OCI-LY3 (cell line): ENCODE data around the gene SNX10.

Experiments
- H2AFZ ChIP-seq: fragments of 200-600, 300-600 bp; shearing (Covaris generic); 2 replicates; pipeline ENCODE4 v1.6.0; 2014; ENCODE audit warnings: antibody characterized with exemption, low read depth, low read length
- H3K27ac ChIP-seq: fragments of 200-600, 300-600 bp; sonication (generic); 2 replicates; pipeline ENCODE4 v1.5.1; 2014; ENCODE audit warnings: mild to moderate bottlenecking, low read length, moderate library complexity, mixed read lengths
- H3K27me3 ChIP-seq: fragments of 200-600, 300-600 bp; sonication (generic); 2 replicates; pipeline ENCODE4 v1.6.1; 2014; ENCODE audit warnings: low read depth, low read length, mixed read lengths
- H3K36me3 ChIP-seq: fragments of 200-600, 300-600 bp; sonication (generic); replicated peaks from 2 replicates; pipeline ENCODE3; 2014; ENCODE audit warnings: low read depth, low read length, mixed read lengths
- H3K4me1 ChIP-seq: fragments of 300-600, 200-600 bp; sonication (generic); 2 replicates; pipeline ENCODE4 v1.6.1; 2014; ENCODE audit warnings: low read length, mixed read lengths
- H3K4me2 ChIP-seq: fragments of 200-600, 300-600 bp; sonication (generic); 2 replicates; pipeline ENCODE4 v1.6.1; 2014; ENCODE audit warnings: low read length, mixed read lengths
- H3K4me3 ChIP-seq: fragments of 300-600, 200-600 bp; sonication (generic); 2 replicates; pipeline ENCODE4 v1.5.1; 2014; ENCODE audit warnings: antibody characterized with exemption, mild to moderate bottlenecking, low read length, moderate library complexity
- H3K79me2 ChIP-seq: fragments of 300-600, 200-600 bp; shearing (Covaris generic); 2 replicates; pipeline ENCODE4 v1.6.1; 2014; ENCODE audit warnings: mild to moderate bottlenecking, low read length, mixed read lengths
- H3K9ac ChIP-seq: fragments of 300-600, 200-600 bp; shearing (Covaris generic); 2 replicates; pipeline ENCODE4 v1.6.0; 2014; ENCODE audit warnings: mild to moderate bottlenecking, low read length, moderate library complexity
- H3K9me3 ChIP-seq: fragments of 200-600, 300-600 bp; shearing (Covaris generic); 2 replicates; pipeline ENCODE4 v1.6.1; 2014; ENCODE audit warnings: low read length, mixed read lengths; ENCODE audit not compliant: insufficient read depth
- H4K20me1 ChIP-seq: fragments of 200-600, 300-600 bp; sonication (generic); 2 replicates; pipeline ENCODE4 v1.6.1; 2016; ENCODE audit warnings: low read length, mixed read lengths; ENCODE audit not compliant: insufficient read depth
- CTCF ChIP-seq: fragments of 200-600, 300-600 bp; sonication (generic); IDR thresholded peaks from 2 replicates; pipeline ENCODE4 v1.5.1; 2014; ENCODE audit warnings: antibody characterized with exemption, low read length, low read depth
- EZH2phosphoT487 ChIP-seq: fragments of 200-600 bp; shearing (Covaris generic); IDR thresholded peaks from 2 replicates; pipeline ENCODE4 v1.6.1; 2018; ENCODE audit warnings: antibody characterized with exemption, mixed run types, low read depth

The SNX10 gene

GRCh38 chr7:26309089-26309488 is 17.4 kb downstream of the SNX10 start:
- H3K79me2 ChIP-seq: no peaks in the 10 kb centered on the region

GRCh38 chr7:26311798-26312197 is 20.1 kb downstream of the SNX10 start:
- H2AFZ ChIP-seq: no peak overlapping the region
- H3K79me2 ChIP-seq: no peaks in the 10 kb centered on the region
- H3K4me3 ChIP-seq: no peak overlapping the region
- no peaks in the 10 kb centered on the region for H4K20me1 ChIP-seq
- H3K4me1 ChIP-seq: peaks cover 15% of the 10 kb centered on the region
- H3K27me3 ChIP-seq: no peaks in the 10 kb centered on the region
- H3K9me3 ChIP-seq: no peaks in the 10 kb centered on the region
- H3K36me3 ChIP-seq: no peaks in the 10 kb centered on the region
- no peak overlapping the region for H3K9ac ChIP-seq
- TF ChIP-seq EZH2phosphoT487 (no peak), CTCF (no peak)
- no peak overlapping the region for H3K4me2 ChIP-seq
- no peak overlapping the region for H3K27ac ChIP-seq

More at GRCh38 chr7:26309089-26309488, 17.4 kb downstream of the SNX10 start:
- Histone ChIP-seq H3K27me3 (no peaks in the 10 kb centered on the region), H2AFZ (no peak overlapping the region), H3K9me3 (no peaks in the 10 kb centered on the region), H3K4me1 (peaks cover 6% of the 10 kb centered on the region), H3K4me3 (no peak overlapping the region), H3K36me3 (no peaks in the 10 kb centered on the region), H3K4me2 (no peak overlapping the region), H4K20me1 (no peaks in the 10 kb centered on the region), H3K9ac (no peak overlapping the region), H3K27ac (no peak overlapping the region)
- TF ChIP-seq CTCF: no peak
- TF ChIP-seq EZH2phosphoT487: no peak

- TF ChIP-seq EZH2phosphoT487 (no peak), CTCF (no peak)
- no peak overlapping the region for H3K9ac ChIP-seq
- H4K20me1 ChIP-seq: no peaks in the 10 kb centered on the region
- no peak overlapping the region for H3K27ac ChIP-seq
- peaks cover 13% of the 10 kb centered on the region for H3K4me1 ChIP-seq
- H3K4me2 ChIP-seq: no peak overlapping the region
- no peaks in the 10 kb centered on the region for H3K79me2 ChIP-seq
- H3K9me3 ChIP-seq: no peaks in the 10 kb centered on the region
- no peaks in the 10 kb centered on the region for H3K36me3 ChIP-seq
- H3K4me3 ChIP-seq: no peak overlapping the region
- H2AFZ ChIP-seq: no peak overlapping the region
- no peaks in the 10 kb centered on the region for H3K27me3 ChIP-seq
These were observed 25.5 kb downstream of the SNX10 start for GRCh38 chr7:26317211-26317610.

GRCh38 chr7:26318921-26319320 is 27.3 kb downstream of the SNX10 start:
- H2AFZ ChIP-seq: no peak overlapping the region
- TF ChIP-seq CTCF (no peak), EZH2phosphoT487 (no peak)
- H3K79me2 ChIP-seq: no peaks in the 10 kb centered on the region
- no peaks in the 10 kb centered on the region for H3K27me3 ChIP-seq
- H3K4me1 ChIP-seq: peaks cover 11% of the 10 kb centered on the region
- H3K4me3 ChIP-seq: no peak overlapping the region
- no peak overlapping the region for H3K27ac ChIP-seq
- H3K9ac ChIP-seq: no peak overlapping the region
- H3K36me3 ChIP-seq: no peaks in the 10 kb centered on the region
- no peaks in the 10 kb centered on the region for H3K9me3 ChIP-seq
- H3K4me2 ChIP-seq: no peak overlapping the region
- no peaks in the 10 kb centered on the region for H4K20me1 ChIP-seq
